VCaP (cell line): Measurements from ENCODE around the gene OSBPL3.

ENCODE experiments used
- H3K27ac ChIP-seq: fragments of 450-650 bp; 2 replicates; pipeline ENCODE4 v1.5.1; 2017
- TF ChIP-seq, protein P1 (sequence below): fragments of 450-650 bp; conservative IDR thresholded peaks from 2 replicates; pipeline ENCODE4 v1.5.1; 2017; ENCODE audit warnings: mild to moderate bottlenecking, moderate library complexity

OSBPL3 gene

DNA sequence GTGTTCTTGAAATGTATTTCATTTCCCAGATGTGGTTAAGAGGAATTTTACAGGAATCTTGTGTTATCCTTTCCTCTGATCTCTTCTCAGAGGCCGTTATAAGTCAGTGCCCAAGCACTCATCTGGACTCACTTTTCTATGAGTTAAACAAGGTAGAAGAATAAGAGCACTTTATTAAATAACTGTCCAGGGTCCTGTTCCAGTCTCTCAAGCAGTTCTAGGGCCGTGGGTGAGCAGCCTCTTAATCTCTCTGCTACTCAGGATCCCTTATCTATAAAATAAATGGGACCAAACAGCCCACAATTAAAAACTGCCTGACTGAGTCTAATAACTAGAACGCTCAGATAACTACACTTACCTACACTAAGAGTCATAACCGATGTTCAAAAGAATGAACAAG, 111.2 kb downstream of the OSBPL3 start:
- TF ChIP-seq, protein P1, sequence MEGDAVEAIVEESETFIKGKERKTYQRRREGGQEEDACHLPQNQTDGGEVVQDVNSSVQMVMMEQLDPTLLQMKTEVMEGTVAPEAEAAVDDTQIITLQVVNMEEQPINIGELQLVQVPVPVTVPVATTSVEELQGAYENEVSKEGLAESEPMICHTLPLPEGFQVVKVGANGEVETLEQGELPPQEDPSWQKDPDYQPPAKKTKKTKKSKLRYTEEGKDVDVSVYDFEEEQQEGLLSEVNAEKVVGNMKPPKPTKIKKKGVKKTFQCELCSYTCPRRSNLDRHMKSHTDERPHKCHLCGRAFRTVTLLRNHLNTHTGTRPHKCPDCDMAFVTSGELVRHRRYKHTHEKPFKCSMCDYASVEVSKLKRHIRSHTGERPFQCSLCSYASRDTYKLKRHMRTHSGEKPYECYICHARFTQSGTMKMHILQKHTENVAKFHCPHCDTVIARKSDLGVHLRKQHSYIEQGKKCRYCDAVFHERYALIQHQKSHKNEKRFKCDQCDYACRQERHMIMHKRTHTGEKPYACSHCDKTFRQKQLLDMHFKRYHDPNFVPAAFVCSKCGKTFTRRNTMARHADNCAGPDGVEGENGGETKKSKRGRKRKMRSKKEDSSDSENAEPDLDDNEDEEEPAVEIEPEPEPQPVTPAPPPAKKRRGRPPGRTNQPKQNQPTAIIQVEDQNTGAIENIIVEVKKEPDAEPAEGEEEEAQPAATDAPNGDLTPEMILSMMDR = no peak
- no peak overlapping the region for H3K27ac ChIP-seq

DNA sequence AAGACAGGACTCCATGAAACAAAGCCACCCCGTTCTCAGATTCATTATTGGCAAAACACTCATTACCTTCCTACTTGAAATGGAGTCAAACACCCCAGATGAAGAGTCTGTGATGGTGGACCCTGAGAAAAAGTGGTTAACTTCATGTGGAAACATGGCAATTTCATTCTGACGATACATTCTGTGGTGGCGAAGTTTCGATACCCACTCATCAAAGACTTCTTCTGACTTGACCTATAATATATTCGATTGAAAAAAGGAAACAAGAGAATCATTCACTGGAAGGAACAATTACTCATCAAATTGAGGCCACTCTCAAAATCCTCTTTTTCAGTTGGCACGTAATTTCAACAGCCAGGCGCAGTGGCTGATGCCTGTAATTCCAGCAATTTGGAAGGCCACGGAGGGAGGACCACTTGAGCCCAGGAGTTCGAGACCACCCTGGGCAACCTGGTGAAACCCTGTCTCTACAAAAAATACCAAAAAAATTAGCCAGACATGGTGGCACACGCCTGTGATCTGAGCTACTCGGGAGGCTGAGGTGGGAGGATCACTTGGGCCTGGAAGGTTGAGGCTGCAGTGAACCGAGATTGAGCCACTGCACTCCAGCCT, 113.9 kb downstream of the OSBPL3 start:
- no peak overlapping the region for H3K27ac ChIP-seq
- TF ChIP-seq, protein P1 = no peak

DNA sequence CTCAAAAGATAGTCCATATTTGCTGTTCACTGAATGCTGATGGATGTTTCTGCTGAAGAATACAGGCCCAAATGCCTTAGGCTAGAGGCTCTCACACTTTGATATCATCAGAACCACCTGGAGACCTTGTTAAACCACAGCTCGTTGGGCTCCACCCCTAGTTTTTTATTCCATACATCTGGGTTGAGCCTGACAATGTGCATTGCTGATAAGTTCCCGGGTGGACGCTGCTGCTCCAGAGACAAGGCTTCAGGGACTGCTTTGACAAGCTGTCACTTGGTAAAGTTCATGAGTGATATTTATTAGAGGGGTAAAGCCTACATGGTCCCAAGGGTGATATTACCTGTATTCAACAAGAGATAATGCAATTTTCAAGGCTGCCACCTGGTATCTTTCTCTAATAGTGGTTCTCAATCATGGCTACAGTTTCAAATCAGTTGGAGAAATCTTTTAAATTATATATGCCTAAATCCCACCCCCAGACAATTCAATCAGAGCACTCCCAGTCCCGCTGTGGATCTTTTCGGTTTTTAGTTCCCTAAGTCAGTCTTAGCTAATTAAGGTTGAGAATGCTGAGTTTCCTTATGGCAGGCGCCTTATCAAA, 115.7 kb downstream of the OSBPL3 start:
- H3K27ac ChIP-seq = no peak overlapping the region
- TF ChIP-seq, protein P1 = no peak

DNA sequence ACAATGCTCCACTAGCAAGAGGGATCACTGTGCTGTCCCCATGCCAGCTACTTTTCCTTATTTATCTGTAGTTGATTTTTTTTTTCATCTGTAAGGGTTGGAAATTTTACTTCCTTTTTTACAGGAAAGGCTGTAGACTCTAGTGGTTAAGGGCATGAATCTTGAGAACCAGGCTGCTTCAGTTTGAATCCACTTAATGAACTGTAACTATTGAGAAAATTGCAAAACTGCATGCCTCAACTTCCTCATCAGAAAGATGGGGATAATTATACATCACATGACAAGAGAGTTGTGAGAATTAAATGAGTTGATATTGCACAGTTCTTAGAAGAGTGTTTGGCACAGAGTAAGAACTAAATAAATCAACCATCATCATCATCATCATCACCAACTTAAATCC, 116.4 kb downstream of the OSBPL3 start:
- no peak overlapping the region for H3K27ac ChIP-seq
- TF ChIP-seq, protein P1 = no peak

DNA sequence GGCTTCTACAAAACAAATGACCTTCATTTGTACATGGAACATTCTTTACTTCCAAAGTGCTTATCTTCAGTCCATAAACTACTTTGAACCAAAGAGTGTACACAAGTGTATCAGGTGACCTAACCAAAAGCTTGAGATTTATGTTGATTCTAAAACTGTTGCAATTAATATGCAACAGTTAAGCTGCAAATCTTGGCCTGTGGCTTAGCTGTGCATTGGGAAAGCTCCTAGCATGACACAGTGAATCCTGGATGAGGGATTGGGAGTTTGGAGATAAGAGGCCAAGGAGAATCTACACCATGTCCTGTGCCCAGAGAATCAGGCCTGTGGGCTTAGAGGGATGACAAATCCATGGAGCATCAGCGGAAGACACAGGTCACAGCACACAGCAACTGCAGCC, 117.5 kb downstream of the OSBPL3 start:
- TF ChIP-seq, protein P1 = no peak

DNA sequence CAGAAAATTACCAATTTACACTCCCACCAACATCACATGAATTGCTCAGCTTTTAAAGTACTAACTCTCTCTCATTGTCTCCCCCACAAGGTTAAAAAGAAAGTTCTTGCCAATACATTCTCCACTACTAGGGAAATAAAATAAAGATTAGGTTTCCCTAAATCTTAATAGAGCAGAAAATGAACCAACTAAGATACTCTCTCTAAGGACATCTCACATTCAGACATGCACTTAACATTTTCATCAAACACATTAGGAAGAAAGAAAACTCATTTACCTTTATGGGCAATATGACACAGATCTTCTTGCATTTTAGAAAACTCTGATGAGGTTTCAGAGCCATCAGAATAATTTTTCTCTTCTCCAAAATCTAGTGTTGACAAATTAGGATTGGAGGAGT, 118.6 kb downstream of the OSBPL3 start:
- H3K27ac ChIP-seq = no peak overlapping the region
- TF ChIP-seq, protein P1 = no peak

More for the DNA sequence above, 117.5 kb downstream of the OSBPL3 start:
- no peak overlapping the region for H3K27ac ChIP-seq

DNA sequence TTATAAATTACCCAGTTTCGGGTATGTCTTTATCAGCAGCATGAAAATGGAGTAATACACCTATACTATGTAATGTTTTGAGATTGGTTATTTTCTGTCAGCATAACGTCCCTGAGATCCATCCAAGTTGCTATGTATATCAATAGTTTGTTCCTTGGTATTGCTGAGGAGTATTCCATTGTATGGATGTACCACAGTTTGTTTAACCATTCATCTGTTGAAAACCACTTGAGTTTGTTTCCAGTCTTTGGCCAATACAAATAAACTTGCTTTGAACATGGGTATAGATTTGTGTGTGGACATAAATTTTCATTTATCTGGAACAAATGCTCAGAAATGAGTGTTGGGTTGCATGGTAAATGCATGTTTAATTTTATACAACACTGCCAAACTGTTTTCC, 119.4 kb downstream of the OSBPL3 start:
- TF ChIP-seq, protein P1 = no peak
- H3K27ac ChIP-seq = no peak overlapping the region
